Activated CD8-positive, alpha-beta memory T cell treated with anti-CD3 and anti-CD28 coated beads, Interleukin-2, amount 10 ng/mL, durations not matched to agents 7 days and 5 days (primary cell): ENCODE results near the gene CCR7. TPM values are rescaled to one million over a fixed set of nuclear protein-coding genes. Genes with fewer than 3 reads are reported as not detected.

Experiments
- ATAC-seq: fragments of 150-1000 bp; cut with Tn5 transposase; one replicate; pipeline ENCODE4 v1.10.0; 2021; ENCODE audit warnings: moderate library complexity
- CTCF ChIA-PET: fragments of 350-600 bp; sonication (Branson Sonifier 250); formaldehyde crosslinking; loops from one replicate; lab custom pipeline; 2021; ENCODE audit warnings: antibody characterized with exemption; lab: Charles Lee
- DNase-seq: peaks from one replicate; pipeline ENCODE4 v3.0.0-alpha.2; 2020
- H3K27ac Mint-ChIP-seq: one replicate; pipeline ENCODE4 v1.8.0; 2021; ENCODE audit warnings: mild to moderate bottlenecking, mixed read lengths
- H3K27me3 Mint-ChIP-seq: one replicate; pipeline ENCODE4 v1.8.0; 2021; ENCODE audit warnings: mixed read lengths
- H3K36me3 Mint-ChIP-seq: one replicate; pipeline ENCODE4 v1.8.0; 2021; ENCODE audit warnings: mild to moderate bottlenecking, mixed read lengths
- H3K4me1 Mint-ChIP-seq: one replicate; pipeline ENCODE4 v1.8.0; 2021; ENCODE audit warnings: mixed read lengths
- H3K4me3 Mint-ChIP-seq: one replicate; pipeline ENCODE4 v1.8.0; 2021; ENCODE audit warnings: mild to moderate bottlenecking, moderate library complexity, mixed read lengths
- H3K9me3 Mint-ChIP-seq: one replicate; pipeline ENCODE4 v1.8.0; 2022; ENCODE audit warnings: low read depth, mixed read lengths
- total RNA-seq, 2 experiments: library from RNA; stranded (reverse); gene quantifications; one replicate each; pipeline ENCODE4 v1.2.3, GENCODE V29; 2021

CCR7 gene
- total RNA-seq, 2 experiments from 2014 or later: 43.5 to 83.9 TPM

GRCh38 chr17:40604327-40605080 is 39.2 kb upstream of the CCR7 start:
- peaks cover 7% of the 10 kb centered on the region for H3K36me3 Mint-ChIP-seq
- no peaks in the 10 kb centered on the region for H3K9me3 Mint-ChIP-seq
- H3K27me3 Mint-ChIP-seq: no peaks in the 10 kb centered on the region
- H3K4me1 Mint-ChIP-seq: peaks cover 97% of the 10 kb centered on the region
- no peak for ATAC-seq
- CTCF ChIA-PET: interaction anchor here (0.9 to 4.6 kb wide), 8 partner anchors 10 to 55 kb away, joined by 3 to 52 read pairs (median 3); partner anchors contain the start of gene CCR7
- DNase-seq: no peak
- H3K4me3 Mint-ChIP-seq: no peak overlapping the region
- H3K27ac Mint-ChIP-seq: peak overlapping the region; percentile 92

GRCh38 chr17:40602445-40603443 is 37.5 kb upstream of the CCR7 start:
- CTCF ChIA-PET: interaction anchor here (0.9 to 4.6 kb wide), 9 partner anchors 12 to 411 kb away, joined by 3 to 52 read pairs (median 3); partner anchors contain the start of gene CCR7
- H3K27ac Mint-ChIP-seq: peak overlapping the region; percentile 92
- ATAC-seq (peak; percentile 32), DNase-seq (peak; percentile 79)
- H3K27me3 Mint-ChIP-seq: no peaks in the 10 kb centered on the region
- H3K4me3 Mint-ChIP-seq: peak overlapping the region; percentile 45
- no peaks in the 10 kb centered on the region for H3K9me3 Mint-ChIP-seq
- H3K4me1 Mint-ChIP-seq: peaks cover 97% of the 10 kb centered on the region
- H3K36me3 Mint-ChIP-seq: peaks cover 7% of the 10 kb centered on the region

- peaks cover 95% of the 10 kb centered on the region for H3K4me1 Mint-ChIP-seq
- DNase-seq (peak; percentile 27), ATAC-seq (no peak)
- peak overlapping the region; percentile 12 for H3K27ac Mint-ChIP-seq
- no peaks in the 10 kb centered on the region for H3K27me3 Mint-ChIP-seq
- no peak overlapping the region for H3K4me3 Mint-ChIP-seq
- H3K9me3 Mint-ChIP-seq: peaks cover 3% of the 10 kb centered on the region
- CTCF ChIA-PET: interaction anchor here (0.8 kb wide), 1 partner anchor 18 kb away, joined by 3 read pairs; no protein-coding TSS in a partner anchor
- H3K36me3 Mint-ChIP-seq: peaks cover 14% of the 10 kb centered on the region
These were observed 35.3 kb upstream of the CCR7 start for GRCh38 chr17:40600486-40601046.

GRCh38 chr17:40599468-40599763 is 34.1 kb upstream of the CCR7 start:
- peak overlapping the region; percentile 49 for H3K4me3 Mint-ChIP-seq
- peaks cover 85% of the 10 kb centered on the region for H3K4me1 Mint-ChIP-seq
- CTCF ChIA-PET: no interaction called here
- H3K27ac Mint-ChIP-seq: peak overlapping the region; percentile 95
- no peak for DNase-seq
- H3K9me3 Mint-ChIP-seq: peaks cover 3% of the 10 kb centered on the region
- H3K36me3 Mint-ChIP-seq: peaks cover 15% of the 10 kb centered on the region
- ATAC-seq: no peak
- H3K27me3 Mint-ChIP-seq: no peaks in the 10 kb centered on the region

- Mint-ChIP-seq H3K27me3 (no peaks in the 10 kb centered on the region), H3K4me1 (peaks cover 79% of the 10 kb centered on the region), H3K4me3 (peak overlapping the region; percentile 49), H3K36me3 (peaks cover 11% of the 10 kb centered on the region), H3K27ac (peak overlapping the region; percentile 95), H3K9me3 (peaks cover 3% of the 10 kb centered on the region)
- DNase-seq (peak; percentile 79), ATAC-seq (peak; percentile 45)
- CTCF ChIA-PET: interaction anchor here (1.1 to 2.3 kb wide), 2 partner anchors 16 to 38 kb away, joined by 4 to 12 read pairs; no protein-coding TSS in a partner anchor
These were observed 33.6 kb upstream of the CCR7 start for GRCh38 chr17:40598619-40599467.

- H3K27ac Mint-ChIP-seq: peak overlapping the region; percentile 95
- H3K4me1 Mint-ChIP-seq: peaks cover 74% of the 10 kb centered on the region
- peaks cover 11% of the 10 kb centered on the region for H3K36me3 Mint-ChIP-seq
- peaks cover 3% of the 10 kb centered on the region for H3K9me3 Mint-ChIP-seq
- H3K27me3 Mint-ChIP-seq: no peaks in the 10 kb centered on the region
- peak overlapping the region; percentile 49 for H3K4me3 Mint-ChIP-seq
- DNase-seq (no peak), ATAC-seq (no peak)
- CTCF ChIA-PET: interaction anchor here (0.9 to 2.3 kb wide), 7 partner anchors 9 to 281 kb away, joined by 3 to 12 read pairs (median 4); no protein-coding TSS in a partner anchor
These were observed 33.0 kb upstream of the CCR7 start for GRCh38 chr17:40598301-40598618.

- Mint-ChIP-seq H3K9me3 (peaks cover 3% of the 10 kb centered on the region), H3K27me3 (no peaks in the 10 kb centered on the region), H3K4me1 (peaks cover 68% of the 10 kb centered on the region), H3K4me3 (no peak overlapping the region), H3K36me3 (peaks cover 11% of the 10 kb centered on the region), H3K27ac (peak overlapping the region; percentile 95)
- ATAC-seq (no peak), DNase-seq (no peak)
- CTCF ChIA-PET: interaction anchor here (0.8 to 2.3 kb wide), 9 partner anchors 9 to 280 kb away, joined by 3 to 12 read pairs (median 4); no protein-coding TSS in a partner anchor
These were observed 32.5 kb upstream of the CCR7 start for GRCh38 chr17:40597556-40598300.

GRCh38 chr17:40597156-40597555 is 31.9 kb upstream of the CCR7 start:
- Mint-ChIP-seq H3K4me3 (no peak overlapping the region), H3K9me3 (peaks cover 3% of the 10 kb centered on the region), H3K36me3 (peaks cover 11% of the 10 kb centered on the region), H3K4me1 (peaks cover 63% of the 10 kb centered on the region), H3K27ac (peak overlapping the region; percentile 95), H3K27me3 (no peaks in the 10 kb centered on the region)
- DNase-seq (no peak), ATAC-seq (no peak)
- CTCF ChIA-PET: interaction anchor here (0.8 to 2.3 kb wide), 6 partner anchors 10 to 29 kb away, joined by 3 to 12 read pairs (median 5); no protein-coding TSS in a partner anchor

- DNase-seq: peak; percentile 62
- Mint-ChIP-seq H3K27me3 (no peaks in the 10 kb centered on the region), H3K4me3 (no peak overlapping the region), H3K4me1 (peaks cover 55% of the 10 kb centered on the region), H3K27ac (peak overlapping the region; percentile 77), H3K9me3 (peaks cover 3% of the 10 kb centered on the region), H3K36me3 (peaks cover 11% of the 10 kb centered on the region)
- ATAC-seq: peak; percentile 68
- CTCF ChIA-PET: interaction anchor here (1.4 to 1.7 kb wide), 2 partner anchors 11 to 36 kb away, joined by 3 to 6 read pairs; no protein-coding TSS in a partner anchor
These were observed 31.1 kb upstream of the CCR7 start for GRCh38 chr17:40596261-40596919.

- H3K4me1 Mint-ChIP-seq: peaks cover 24% of the 10 kb centered on the region
- H3K27me3 Mint-ChIP-seq: peaks cover 3% of the 10 kb centered on the region
- ATAC-seq: no peak
- H3K9me3 Mint-ChIP-seq: peaks cover 6% of the 10 kb centered on the region
- no peak overlapping the region for H3K4me3 Mint-ChIP-seq
- DNase-seq: no peak
- CTCF ChIA-PET: interaction anchor here (0.9 to 1.3 kb wide), 3 partner anchors 13 to 28 kb away, joined by 3 read pairs; no protein-coding TSS in a partner anchor
- no peak overlapping the region for H3K27ac Mint-ChIP-seq
- peaks cover 29% of the 10 kb centered on the region for H3K36me3 Mint-ChIP-seq
These were observed 25.5 kb upstream of the CCR7 start for GRCh38 chr17:40590742-40591141.

- Mint-ChIP-seq H3K9me3 (peaks cover 13% of the 10 kb centered on the region), H3K4me3 (no peak overlapping the region), H3K27ac (no peak overlapping the region), H3K27me3 (peaks cover 3% of the 10 kb centered on the region), H3K36me3 (peaks cover 44% of the 10 kb centered on the region), H3K4me1 (peaks cover 25% of the 10 kb centered on the region)
- no peak for ATAC-seq
- DNase-seq: no peak
- CTCF ChIA-PET: interaction anchor here (1.1 to 1.5 kb wide), 2 partner anchors 11 to 28 kb away, joined by 3 read pairs; no protein-coding TSS in a partner anchor
These were observed 23.3 kb upstream of the CCR7 start for GRCh38 chr17:40588552-40588951.
